GM19193 (cell line): ENCODE measurements around the gene YKT6.

Experiments
- POLR2A ChIP-seq: IDR thresholded peaks from 4 replicates; pipeline ENCODE4 v1.6.1; 2011; ENCODE audit not compliant: insufficient read depth, insufficient read length; ENCODE audit errors: extremely low read depth

Gene YKT6

GRCh38 chr7:44197474-44197873, 3.3 kb upstream of the YKT6 start:
- TF ChIP-seq POLR2A = no peak

GRCh38 chr7:44201813-44202212, 1.0 kb downstream of the YKT6 start:
- TF ChIP-seq POLR2A = no peak

GRCh38 chr7:44206008-44206407, 5.2 kb downstream of the YKT6 start:
- TF ChIP-seq POLR2A = no peak

GRCh38 chr7:44208085-44208484, 7.3 kb downstream of the YKT6 start:
- no peak for TF ChIP-seq POLR2A

GRCh38 chr7:44210107-44210506, 9.3 kb downstream of the YKT6 start:
- no peak for TF ChIP-seq POLR2A

- TF ChIP-seq POLR2A = no peak
These were observed 10.4 kb downstream of the YKT6 start for GRCh38 chr7:44211126-44211675.

GRCh38 chr7:44212018-44212417, 11.2 kb downstream of the YKT6 start:
- no peak for TF ChIP-seq POLR2A

- TF ChIP-seq POLR2A = no peak
These were observed 11.9 kb downstream of the YKT6 start for GRCh38 chr7:44212581-44213184.

- TF ChIP-seq POLR2A = no peak
These were observed 12.6 kb downstream of the YKT6 start for GRCh38 chr7:44213206-44213876.

GRCh38 chr7:44213877-44214388, 13.2 kb downstream of the YKT6 start:
- TF ChIP-seq POLR2A = no peak

GRCh38 chr7:44215531-44215930, 14.8 kb downstream of the YKT6 start:
- no peak for TF ChIP-seq POLR2A

GRCh38 chr7:44216019-44216418, 15.2 kb downstream of the YKT6 start:
- no peak for TF ChIP-seq POLR2A

- no peak for TF ChIP-seq POLR2A
These were observed 15.9 kb downstream of the YKT6 start for GRCh38 chr7:44216521-44217222.

GRCh38 chr7:44217223-44217714, 16.5 kb downstream of the YKT6 start:
- no peak for TF ChIP-seq POLR2A

GRCh38 chr7:44217852-44218402, 17.1 kb downstream of the YKT6 start:
- TF ChIP-seq POLR2A = no peak

GRCh38 chr7:44218418-44219201, 17.8 kb downstream of the YKT6 start:
- no peak for TF ChIP-seq POLR2A
